Measurements from ENCODE around the gene GDI1. TPM values are rescaled to one million over a fixed set of nuclear protein-coding genes. Genes with fewer than 3 reads are reported as not detected.

The GDI1 gene
- total and polyA plus RNA-seq, 2 of the 8 experiments (the other 6 are each of a cell fraction or from before 2014, with no cell fraction given): 83.1 to 136 TPM

- H2BK15ac ChIP-seq (ENCODE audit: low read length): no peak overlapping the region
- H2BK120ac ChIP-seq (replicated peaks; ENCODE audit: low read depth, low read length): no peak overlapping the region
- peak overlapping the region in 3 of 4 experiments; percentile 10 to 71 (median 57); a peak in 5 of 8 replicates for H3K4me3 ChIP-seq (ENCODE audit: extremely low read depth in 1 of 4, insufficient read depth in 2 of 4, low read depth in 3 of 4, low read length in 4 of 4)
- no peaks in the 10 kb centered on the region for H3K27me3 ChIP-seq (replicated peaks in 1 of 4; ENCODE audit: control insufficient read depth in 3 of 4, extremely low read depth in 1 of 4, insufficient read depth in 3 of 4, low read length in 3 of 4)
- H4K20me1 ChIP-seq (replicated peaks in 1 of 2; ENCODE audit: control insufficient read depth in 1 of 2, insufficient read depth in 2 of 2, low read length in 2 of 2): peaks cover 0 to 9% of the 10 kb centered on the region in 2 experiments
- no peak overlapping the region for H2BK20ac ChIP-seq (ENCODE audit: low read length)
- H3K9ac ChIP-seq (replicated peaks in 1 of 4; ENCODE audit: extremely low read depth in 1 of 4, low read depth in 3 of 4, low read length in 3 of 4): no peak overlapping the region; a peak in 1 of 7 replicates
- H3K4ac ChIP-seq (replicated peaks; ENCODE audit: insufficient read length, low read depth, low read length): no peak overlapping the region
- no peak overlapping the region for H3K14ac ChIP-seq (ENCODE audit: insufficient read length)
- no peak overlapping the region for H2BK12ac ChIP-seq (ENCODE audit: low read depth, low read length)
- no peaks in the 10 kb centered on the region for H3K9me3 ChIP-seq (ENCODE audit: insufficient read depth in 2 of 2, low read depth in 1 of 2, low read length in 1 of 2)
- H3K56ac ChIP-seq (replicated peaks; ENCODE audit: insufficient read length, low read depth, low read length): no peak overlapping the region
- H4K8ac ChIP-seq (ENCODE audit: extremely low read depth, insufficient read depth, low read length): no peak overlapping the region
- FAIRE-seq: no peak
- H4K91ac ChIP-seq (replicated peaks; ENCODE audit: insufficient read length, low read length): no peak overlapping the region
- no peak overlapping the region for H2AFZ ChIP-seq (ENCODE audit: low read length)
- peaks cover 0 to 27% (median 13%) of the 10 kb centered on the region in 4 experiments; a peak in 5 of 8 replicates for H3K36me3 ChIP-seq (ENCODE audit: control insufficient read depth in 2 of 4, insufficient read depth in 4 of 4, low read length in 3 of 4)
- DNase-seq (ENCODE audit: low read depth in 1 of 2, low spot score in 2 of 2): no peak
- 54% methylated on average over 2 of the region's 10 CpGs; no CpG with 5 or more reads in 1 of the 2 experiments for WGBS, 2 experiments (ENCODE audit: extremely low coverage in 1 of 2, insufficient coverage in 1 of 2, insufficient read length in 1 of 2, insufficient replicate concordance in 2 of 2, low coverage in 1 of 2, low lambda C conversion rate in 2 of 2, missing lambda C conversion rate in 1 of 2)
- POLR2A ChIA-PET (ENCODE audit: partially characterized antibody): interaction anchor here (1.2 to 2.9 kb wide), 6 partner anchors 9 to 46 kb away, joined by 5 to 9 read pairs (median 6); partner anchors contain the start of genes ATP6AP1 and RPL10
- H3K4me1 ChIP-seq (replicated peaks in 1 of 4; ENCODE audit: control insufficient read depth in 3 of 4, insufficient read depth in 4 of 4, low read length in 3 of 4): peaks cover 0 to 4% (median 0%) of the 10 kb centered on the region in 4 experiments; a peak in 2 of 7 replicates
- H3K27ac ChIP-seq (ENCODE audit: low read depth, low read length): no peak overlapping the region
- CTCF ChIA-PET (ENCODE audit: partially characterized antibody): interaction anchor here (0.6 to 1.5 kb wide), 5 partner anchors 11 to 97 kb away, joined by 3 to 4 read pairs (median 3); no protein-coding TSS in a partner anchor
- no peak overlapping the region for H2BK5ac ChIP-seq (ENCODE audit: low read depth, low read length)
- H3K4me2 ChIP-seq (ENCODE audit: insufficient read depth in 1 of 2, low read depth in 2 of 2, low read length in 2 of 2): peak overlapping the region; percentile 47 to 72
- no peak overlapping the region for H3K23ac ChIP-seq (ENCODE audit: insufficient read length)
- no peak overlapping the region for H4K5ac ChIP-seq (ENCODE audit: insufficient read length, low read depth, low read length)
- peaks cover 0 to 6% of the 10 kb centered on the region in 2 experiments; a peak in 2 of 4 replicates for H3K79me2 ChIP-seq (ENCODE audit: control insufficient read depth in 1 of 2, insufficient read depth in 2 of 2, low read length in 2 of 2)
- H3K18ac ChIP-seq (ENCODE audit: extremely low read depth, low read length): no peak overlapping the region; the same call in 1 of the 2 replicates
- peaks cover 3% of the 10 kb centered on the region; the same call in 1 of the 2 replicates for H3K23me2 ChIP-seq (ENCODE audit: low read depth, low read length)
- no peaks in the 10 kb centered on the region; the same call in 1 of the 2 replicates for H3K79me1 ChIP-seq (ENCODE audit: low read depth, low read length)
- H2AK5ac ChIP-seq (ENCODE audit: low read depth, low read length): no peak overlapping the region
- TF ChIP-seq, protein P1, sequence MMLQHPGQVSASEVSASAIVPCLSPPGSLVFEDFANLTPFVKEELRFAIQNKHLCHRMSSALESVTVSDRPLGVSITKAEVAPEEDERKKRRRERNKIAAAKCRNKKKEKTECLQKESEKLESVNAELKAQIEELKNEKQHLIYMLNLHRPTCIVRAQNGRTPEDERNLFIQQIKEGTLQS (IDR thresholded peaks at IDR 0.05; ENCODE audit: insufficient read depth, low read depth, low read length): no peak
- TF ChIP-seq CHD2 (IDR thresholded peaks at IDR 0.05; ENCODE audit: low read length) (no peak), TBP (IDR thresholded peaks at IDR 0.05; ENCODE audit: low read depth, low read length) (no peak), POLR2AphosphoS5 (IDR thresholded peaks at IDR 0.05; ENCODE audit: low read depth, low read length) (no peak), PHF8 (conservative IDR thresholded peaks at IDR 0.05; ENCODE audit: low read depth, low read length) (no peak), BACH1 (IDR thresholded peaks at IDR 0.05; ENCODE audit: low read length) (no peak), RNF2 (IDR thresholded peaks at IDR 0.05; ENCODE audit: borderline replicate concordance, low read depth, low read length, missing control alignments, poor library complexity, severe bottlenecking) (no peak), CEBPB (IDR thresholded peaks at IDR 0.05; ENCODE audit: low read depth, low read length) (no peak)
- TF ChIP-seq, protein P2, sequence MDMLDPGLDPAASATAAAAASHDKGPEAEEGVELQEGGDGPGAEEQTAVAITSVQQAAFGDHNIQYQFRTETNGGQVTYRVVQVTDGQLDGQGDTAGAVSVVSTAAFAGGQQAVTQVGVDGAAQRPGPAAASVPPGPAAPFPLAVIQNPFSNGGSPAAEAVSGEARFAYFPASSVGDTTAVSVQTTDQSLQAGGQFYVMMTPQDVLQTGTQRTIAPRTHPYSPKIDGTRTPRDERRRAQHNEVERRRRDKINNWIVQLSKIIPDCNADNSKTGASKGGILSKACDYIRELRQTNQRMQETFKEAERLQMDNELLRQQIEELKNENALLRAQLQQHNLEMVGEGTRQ (IDR thresholded peaks at IDR 0.05; ENCODE audit: low read length): no peak
Measured at GRCh38 chrX:154443479-154443910, 6.5 kb downstream of the GDI1 start.

Data from H1 (cell line).